SH-SY5Y (cell line): ENCODE data around the gene PPP2R2B.

Experiments
- GATA2 ChIP-seq: IDR thresholded peaks from 2 replicates; pipeline ENCODE4 v1.6.1; 2011; ENCODE audit warnings: mild to moderate bottlenecking, low read depth, low read length
- GATA3 ChIP-seq: IDR thresholded peaks from 2 replicates; pipeline ENCODE4 v1.6.1; 2011; ENCODE audit warnings: low read depth, mild to moderate bottlenecking, low read length, moderate library complexity

Gene PPP2R2B

DNA sequence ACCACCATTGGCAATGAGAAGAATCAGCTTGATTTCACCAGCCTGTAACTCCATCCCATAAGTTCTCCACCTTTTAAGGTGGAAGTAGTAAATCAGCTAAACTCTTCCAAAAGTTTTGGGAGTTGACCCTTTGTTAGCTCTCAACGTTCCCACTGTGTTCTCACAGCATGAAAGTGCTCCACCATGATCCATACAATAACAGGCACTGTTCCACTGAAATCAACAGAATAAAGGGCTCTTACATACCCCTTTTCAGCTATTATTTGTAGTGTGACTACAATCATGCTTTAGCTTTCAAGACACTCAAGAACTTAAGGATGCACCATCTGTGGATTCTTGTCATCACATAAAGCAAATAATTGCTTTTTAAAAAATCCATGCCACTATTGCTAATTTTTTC lies 81.6 kb downstream of the PPP2R2B start:
- TF ChIP-seq GATA2 (no peak), GATA3 (no peak)

DNA sequence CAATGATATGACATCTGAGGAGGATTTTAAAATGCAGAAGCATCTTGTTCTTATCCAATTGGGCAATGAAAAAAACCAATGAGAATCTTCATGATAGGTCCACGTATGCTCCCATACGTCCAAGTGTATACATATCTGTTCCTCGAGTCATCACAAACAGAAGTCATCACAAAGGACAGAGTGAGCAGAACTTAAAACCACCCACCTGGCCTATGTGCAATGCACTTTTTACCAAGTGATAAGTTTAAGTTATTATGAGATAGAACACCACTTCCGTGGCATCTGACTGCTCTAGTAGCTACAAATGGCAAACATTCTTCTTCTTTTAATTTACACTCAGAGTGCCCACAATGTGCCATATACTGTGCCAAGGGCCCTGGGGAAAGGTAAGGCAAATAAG lies 82.4 kb downstream of the PPP2R2B start:
- no peak for TF ChIP-seq GATA2
- TF ChIP-seq GATA3, result no peak

DNA sequence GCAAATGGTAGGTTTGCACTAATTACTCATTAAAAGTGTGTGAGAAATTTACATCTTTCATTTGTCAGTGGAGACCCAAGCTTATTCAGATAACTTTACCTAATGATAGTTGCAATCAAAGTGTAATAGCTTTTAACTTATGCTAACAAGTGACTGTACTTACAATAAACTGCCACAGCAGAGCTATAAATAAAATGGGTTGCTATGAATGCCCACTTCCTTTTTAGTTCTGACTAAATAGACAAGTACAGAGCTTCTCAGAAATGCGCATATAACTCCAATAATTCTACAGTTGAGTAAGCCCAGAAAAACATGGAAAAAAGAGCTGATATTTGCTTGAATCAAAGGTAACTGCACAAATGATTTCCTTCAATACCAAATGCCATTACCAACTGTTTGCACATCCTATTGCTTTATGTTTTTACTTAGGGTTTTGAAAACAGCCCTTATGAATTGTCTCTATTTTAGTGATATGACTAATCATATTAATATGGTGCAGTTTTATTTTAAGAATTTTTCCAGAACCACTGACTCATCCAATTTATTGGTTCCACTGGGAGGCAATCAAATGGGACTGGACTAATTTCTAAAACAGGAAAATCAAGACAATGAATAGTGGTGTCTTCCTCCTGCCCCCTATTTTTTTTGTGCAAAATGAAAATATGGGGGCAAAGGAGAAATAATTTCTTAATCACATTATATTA lies 84.1 kb downstream of the PPP2R2B start:
- TF ChIP-seq GATA2 (no peak), GATA3 (no peak)

DNA sequence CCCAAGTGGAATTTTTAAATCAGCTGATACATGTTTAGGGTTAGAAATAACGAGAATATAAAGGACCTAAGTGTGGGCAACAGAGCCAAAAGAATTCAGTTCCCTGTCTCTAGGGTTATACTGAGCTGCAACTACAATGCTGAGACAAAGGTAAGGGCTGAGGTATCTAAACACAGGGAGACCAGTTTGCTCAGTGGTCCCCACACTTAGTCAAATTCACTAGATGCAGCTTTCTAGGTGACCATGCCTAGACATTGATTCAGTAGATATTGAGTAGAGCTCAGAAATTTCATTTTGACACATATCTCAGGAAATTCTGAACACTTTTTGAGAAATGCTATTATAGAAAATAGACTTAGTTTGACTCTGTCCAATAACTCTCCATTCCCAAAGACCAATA lies 84.8 kb downstream of the PPP2R2B start:
- no peak for TF ChIP-seq GATA3
- no peak for TF ChIP-seq GATA2

DNA sequence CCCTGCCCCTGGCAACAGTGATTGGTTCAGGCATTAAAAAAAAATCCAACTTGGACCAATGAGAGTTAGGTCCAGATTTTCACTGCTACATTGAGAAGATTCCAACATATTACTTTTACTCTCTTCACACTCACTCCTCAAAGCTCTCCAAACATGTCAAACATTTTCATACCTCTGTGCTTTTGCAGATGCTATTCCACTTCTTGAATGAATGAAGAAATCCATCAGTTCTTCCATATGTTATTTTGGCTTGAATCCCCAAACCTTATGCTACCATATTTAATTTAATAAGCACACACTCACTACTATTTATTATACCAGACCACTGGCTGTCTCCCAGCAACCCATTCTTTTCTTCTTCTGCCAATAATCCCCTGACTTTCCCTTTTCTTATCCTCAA lies 87.1 kb downstream of the PPP2R2B start:
- TF ChIP-seq GATA3, result no peak

DNA sequence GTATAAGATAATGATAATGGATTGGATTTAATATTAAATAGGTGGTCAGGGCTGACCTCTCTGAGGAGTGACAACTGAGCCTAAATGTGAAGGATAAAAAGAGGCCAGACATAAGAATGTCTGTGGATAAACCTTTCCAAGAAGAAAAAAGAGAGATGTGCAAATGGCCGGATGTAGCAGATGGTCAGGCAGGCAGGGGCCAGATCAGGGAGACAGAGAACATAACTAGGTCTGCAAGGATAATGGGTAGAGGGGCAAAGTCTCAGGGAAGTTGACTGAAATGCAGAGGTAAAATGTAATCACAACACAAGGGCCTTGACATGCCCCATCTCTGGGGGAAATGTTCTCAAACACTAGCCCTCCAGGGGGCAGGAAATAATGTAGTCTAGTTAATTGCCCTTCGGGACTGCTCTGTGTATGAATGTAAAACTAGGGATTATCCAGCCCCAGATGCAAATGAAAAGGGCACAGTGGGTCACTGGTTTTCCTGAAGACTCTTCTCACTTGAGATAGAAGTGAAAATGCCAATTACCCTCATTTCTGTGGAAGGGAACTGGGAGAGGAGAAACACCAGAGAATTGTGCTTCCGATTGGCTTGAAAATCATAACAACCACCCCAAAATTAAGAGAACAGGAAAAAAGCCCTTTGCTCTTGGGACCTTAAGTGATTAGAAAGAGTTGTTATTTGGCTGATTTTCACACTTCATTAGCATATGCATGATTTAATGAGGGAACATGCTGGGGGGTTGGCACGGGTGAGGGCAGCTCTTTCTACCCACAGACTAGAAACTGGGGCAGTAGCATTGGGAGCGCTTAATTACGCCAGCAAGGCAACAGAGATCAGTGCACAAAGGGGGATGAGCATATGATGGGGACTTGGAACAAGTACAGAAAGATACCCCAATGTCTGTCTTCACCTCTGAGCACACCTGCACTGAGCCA lies 88.6 kb downstream of the PPP2R2B start:
- TF ChIP-seq GATA3 (no peak), GATA2 (no peak)

DNA sequence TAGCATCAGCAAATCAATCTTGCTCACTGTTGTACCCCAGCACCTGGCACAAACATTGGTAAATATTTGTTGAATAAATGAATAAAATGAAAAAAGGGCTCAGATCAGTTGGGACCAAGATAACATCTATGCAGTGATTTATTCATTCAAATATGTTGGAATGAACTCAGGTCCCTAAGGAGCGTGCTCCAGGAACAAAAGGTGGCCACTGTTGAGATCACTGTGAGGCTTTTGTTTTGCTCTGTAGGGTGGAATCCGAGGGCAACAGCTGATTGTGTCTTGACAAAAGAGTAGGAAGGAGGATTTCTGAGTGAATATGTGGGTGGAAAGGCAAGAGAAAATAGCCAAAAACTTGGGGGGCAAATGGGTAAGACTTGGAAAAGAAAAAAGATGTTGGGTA lies 89.7 kb downstream of the PPP2R2B start:
- TF ChIP-seq GATA2 (no peak), GATA3 (no peak)

DNA sequence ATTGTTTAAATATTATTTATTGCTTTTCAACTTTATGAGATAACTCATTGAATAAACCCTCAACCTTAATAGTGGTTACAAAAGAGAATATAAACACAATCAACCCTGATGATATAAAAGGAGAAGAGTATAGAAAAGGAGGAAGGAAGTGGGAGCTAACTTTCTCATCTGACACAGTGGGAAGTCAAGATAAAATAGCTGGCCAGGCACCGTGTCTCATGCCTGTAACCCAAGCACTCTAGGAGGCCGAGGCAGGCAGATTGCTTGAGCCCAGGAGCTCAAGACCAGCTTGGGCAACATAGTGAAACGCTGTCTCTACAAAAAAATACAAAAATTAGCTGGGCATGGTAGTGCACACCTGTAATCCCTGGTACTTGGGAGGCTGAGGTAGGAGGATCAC lies 93.5 kb downstream of the PPP2R2B start:
- no peak for TF ChIP-seq GATA2
- no peak for TF ChIP-seq GATA3

DNA sequence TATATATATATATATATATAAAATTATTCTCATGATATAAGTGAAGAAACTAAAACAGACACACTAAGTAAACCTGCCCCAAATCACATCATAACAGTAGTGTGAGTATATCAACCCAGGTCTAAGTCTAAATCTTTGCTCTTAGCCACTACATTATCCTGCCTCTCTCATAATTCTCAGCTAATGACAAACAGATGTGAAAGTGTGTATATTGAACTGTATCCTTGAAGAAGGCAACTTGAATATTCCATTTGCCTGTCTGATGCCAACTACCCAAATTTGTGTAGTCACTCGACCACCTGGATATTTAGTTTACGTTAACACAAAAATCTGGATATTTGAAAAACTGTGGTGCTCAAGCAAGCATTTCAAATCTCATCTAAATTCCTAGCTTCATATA lies 97.4 kb downstream of the PPP2R2B start:
- TF ChIP-seq GATA2 (no peak), GATA3 (no peak)

DNA sequence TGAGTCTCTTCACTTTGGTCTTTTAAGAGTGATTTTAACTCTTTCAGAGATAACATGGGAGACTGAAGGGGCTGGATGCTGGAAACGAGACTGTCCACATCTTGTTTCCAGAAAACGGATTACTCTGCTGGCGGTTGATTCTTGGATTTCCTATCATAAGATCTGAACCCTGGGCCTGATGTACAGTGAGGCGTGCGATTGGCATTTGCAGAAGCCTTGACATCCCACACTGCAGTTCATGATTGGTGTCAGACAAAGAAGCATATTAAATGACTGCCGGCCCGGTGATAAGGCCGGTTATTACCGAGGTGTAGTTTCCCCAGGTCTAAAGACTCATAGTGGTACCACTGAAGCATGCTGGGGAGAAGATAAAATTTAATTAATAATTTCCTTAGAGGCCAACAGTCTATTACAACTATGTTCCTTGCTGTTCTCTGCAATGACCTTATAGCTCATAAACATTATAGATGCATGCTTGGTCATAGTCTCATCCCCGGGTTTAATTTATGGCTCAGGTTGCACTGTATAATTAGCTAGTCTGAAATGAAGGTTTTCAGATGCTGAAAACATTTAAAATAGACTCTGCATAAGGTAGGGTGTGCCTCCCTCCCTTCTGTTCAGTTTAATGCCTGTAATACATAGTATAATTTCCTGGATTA lies 99.2 kb downstream of the PPP2R2B start:
- TF ChIP-seq GATA2, result no peak
- TF ChIP-seq GATA3, result no peak

DNA sequence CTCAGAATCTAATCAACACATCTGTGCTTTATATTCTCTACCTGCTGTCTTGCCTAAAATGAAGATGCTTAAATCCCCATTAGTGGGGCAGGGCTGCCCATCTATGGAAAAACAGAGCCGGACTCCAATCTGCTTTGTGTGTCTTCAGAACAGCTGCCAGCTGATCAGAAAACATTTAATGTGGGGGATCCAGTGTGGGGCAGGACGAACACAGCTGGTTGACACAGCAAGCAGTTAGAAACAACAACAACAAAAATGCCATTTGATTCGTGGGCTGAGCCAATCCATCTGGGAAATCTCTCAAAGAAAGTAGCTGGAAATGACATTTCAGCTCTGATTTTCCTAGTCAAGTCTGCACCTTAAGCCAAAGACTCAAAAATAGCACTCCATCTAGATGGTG lies 99.8 kb downstream of the PPP2R2B start:
- TF ChIP-seq GATA3 (no peak), GATA2 (no peak)

DNA sequence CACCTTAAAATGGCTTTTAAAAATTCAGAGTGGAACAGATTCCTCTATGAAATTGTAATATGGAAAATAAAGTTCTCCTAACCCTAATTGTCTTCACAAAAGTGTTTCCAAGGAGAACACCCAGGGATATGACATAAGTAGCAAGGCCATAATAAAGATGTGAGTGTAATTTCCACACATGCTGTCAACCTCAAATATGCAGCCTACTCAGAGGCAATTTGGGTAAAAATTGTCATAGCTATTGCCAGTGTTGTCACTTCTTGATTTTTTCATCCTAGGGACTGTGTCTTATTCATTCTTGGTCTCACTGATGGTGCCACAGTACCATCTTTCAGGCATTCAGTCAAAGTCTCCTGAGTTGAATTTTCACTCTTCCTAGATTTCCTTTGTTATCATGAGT lies 100.3 kb downstream of the PPP2R2B start:
- TF ChIP-seq GATA3, result no peak
- TF ChIP-seq GATA2, result no peak

DNA sequence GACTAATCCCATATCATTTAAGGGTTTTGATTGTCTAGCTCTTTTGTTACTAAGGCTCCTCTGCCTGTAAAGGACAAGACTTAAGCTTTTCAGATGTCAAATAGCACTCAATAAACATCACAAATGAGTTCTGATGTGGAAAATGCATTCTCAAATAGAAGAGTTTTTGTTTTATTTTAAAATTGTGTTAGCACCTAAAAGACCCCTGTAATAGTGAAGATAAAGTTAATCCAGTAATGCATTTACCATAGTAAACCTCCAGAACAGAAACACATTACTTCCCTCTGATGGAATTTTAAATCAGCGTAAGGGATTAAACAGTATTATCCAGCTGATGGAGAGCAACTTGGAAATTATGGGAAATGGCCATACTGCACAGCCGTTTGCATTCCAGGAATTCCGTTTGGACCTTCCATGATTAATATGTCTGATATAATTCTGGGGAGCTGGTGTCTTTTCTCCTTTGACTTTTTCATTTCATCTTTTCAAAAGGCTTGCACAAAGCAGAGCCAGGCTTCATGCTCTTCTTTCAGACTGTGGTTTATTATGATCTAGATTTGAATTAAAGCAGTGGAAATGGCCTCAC lies 105.6 kb downstream of the PPP2R2B start:
- TF ChIP-seq GATA3, result no peak
- TF ChIP-seq GATA2, result no peak

DNA sequence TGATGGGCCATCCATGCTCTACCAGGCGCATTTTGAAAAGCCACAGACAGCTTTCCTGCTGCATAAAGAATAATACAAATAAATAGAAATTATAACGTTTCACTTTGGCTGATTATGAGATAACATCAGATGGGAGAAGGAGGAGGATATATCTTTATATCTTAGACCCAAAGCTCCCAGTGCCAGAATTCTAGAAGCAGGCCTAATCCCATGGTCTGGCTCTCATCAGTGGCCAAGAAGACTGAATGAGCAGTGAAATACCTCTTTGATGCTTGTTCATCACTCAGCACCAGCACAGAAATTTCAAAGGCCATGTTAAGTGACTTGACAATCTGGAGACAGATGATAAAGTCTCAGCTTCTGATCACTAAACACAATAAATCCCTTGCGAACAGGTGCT lies 107.6 kb downstream of the PPP2R2B start:
- TF ChIP-seq GATA2 (no peak), GATA3 (no peak; the same call in 1 of the 2 replicates)

DNA sequence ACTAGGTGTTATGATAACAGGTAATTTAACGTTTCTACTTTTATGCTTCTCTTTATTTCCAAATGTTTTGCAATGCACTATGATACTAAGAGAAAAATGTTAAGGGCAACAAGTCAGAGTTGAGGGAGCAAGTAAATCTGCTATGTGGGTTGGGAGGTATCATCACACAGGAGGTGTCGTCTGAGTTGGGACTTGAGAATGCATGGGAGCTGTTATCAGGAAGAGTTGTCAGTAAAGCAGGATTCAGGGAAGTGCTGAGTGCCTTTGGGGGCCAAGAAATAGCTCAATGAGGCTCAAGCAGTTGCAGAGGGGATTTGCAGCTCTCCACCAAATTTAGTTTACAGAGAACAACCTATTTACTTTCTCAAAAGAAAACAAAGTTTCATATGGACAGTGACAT lies 108.0 kb downstream of the PPP2R2B start:
- TF ChIP-seq GATA3 (no peak), GATA2 (no peak)
